ENCODE measurements around the gene SAP30L.

Gene SAP30L

DNA sequence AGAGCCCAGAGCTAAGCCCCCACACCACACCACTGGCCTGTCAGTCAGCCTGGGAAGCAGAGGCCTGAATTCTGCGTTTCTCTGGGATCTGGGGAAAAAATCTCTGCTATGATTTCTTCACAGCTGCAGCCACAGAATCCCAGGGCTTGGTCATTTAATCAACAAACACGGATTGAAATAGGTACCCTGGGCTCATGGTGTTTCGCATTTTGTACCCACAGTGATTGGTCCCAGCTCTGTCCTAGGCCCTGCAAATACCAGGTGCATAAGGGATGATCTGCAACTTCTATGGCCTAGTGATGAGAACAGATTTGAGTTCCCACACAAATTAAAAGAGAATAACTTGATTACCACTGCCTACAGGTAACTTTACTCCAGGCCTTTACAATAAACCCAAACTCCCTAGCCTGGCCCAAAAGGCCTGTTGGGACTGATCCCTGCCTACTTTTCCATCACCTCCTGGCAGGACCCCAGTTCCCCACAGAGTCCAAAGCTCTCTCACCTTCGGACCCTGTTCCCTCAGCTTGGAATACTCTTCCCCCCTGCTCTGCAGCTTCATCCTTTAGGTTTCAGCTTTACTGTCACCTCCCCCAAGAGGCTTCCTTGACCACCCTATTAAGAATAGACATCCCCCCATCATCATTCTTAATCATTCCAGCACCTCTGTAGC lies 14.7 kb upstream of the SAP30L start:
- no peaks in the 10 kb centered on the region for H3K9me3 ChIP-seq
- H3K36me3 ChIP-seq: peaks cover 28% of the 10 kb centered on the region
- TF ChIP-seq, protein P1, sequence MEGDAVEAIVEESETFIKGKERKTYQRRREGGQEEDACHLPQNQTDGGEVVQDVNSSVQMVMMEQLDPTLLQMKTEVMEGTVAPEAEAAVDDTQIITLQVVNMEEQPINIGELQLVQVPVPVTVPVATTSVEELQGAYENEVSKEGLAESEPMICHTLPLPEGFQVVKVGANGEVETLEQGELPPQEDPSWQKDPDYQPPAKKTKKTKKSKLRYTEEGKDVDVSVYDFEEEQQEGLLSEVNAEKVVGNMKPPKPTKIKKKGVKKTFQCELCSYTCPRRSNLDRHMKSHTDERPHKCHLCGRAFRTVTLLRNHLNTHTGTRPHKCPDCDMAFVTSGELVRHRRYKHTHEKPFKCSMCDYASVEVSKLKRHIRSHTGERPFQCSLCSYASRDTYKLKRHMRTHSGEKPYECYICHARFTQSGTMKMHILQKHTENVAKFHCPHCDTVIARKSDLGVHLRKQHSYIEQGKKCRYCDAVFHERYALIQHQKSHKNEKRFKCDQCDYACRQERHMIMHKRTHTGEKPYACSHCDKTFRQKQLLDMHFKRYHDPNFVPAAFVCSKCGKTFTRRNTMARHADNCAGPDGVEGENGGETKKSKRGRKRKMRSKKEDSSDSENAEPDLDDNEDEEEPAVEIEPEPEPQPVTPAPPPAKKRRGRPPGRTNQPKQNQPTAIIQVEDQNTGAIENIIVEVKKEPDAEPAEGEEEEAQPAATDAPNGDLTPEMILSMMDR (IDR thresholded peaks at IDR 0.05): no peak
- H3K27ac ChIP-seq: no peak overlapping the region
- no peaks in the 10 kb centered on the region for H3K27me3 ChIP-seq
- H3K4me1 ChIP-seq (ENCODE audit: control insufficient read depth in 1 of 2, insufficient read depth in 1 of 2, low read depth in 1 of 2, low read length in 1 of 2): no peaks in the 10 kb centered on the region
- no peak overlapping the region for H3K4me3 ChIP-seq (ENCODE audit: low read depth in 1 of 2, low read length in 1 of 2)

DNA sequence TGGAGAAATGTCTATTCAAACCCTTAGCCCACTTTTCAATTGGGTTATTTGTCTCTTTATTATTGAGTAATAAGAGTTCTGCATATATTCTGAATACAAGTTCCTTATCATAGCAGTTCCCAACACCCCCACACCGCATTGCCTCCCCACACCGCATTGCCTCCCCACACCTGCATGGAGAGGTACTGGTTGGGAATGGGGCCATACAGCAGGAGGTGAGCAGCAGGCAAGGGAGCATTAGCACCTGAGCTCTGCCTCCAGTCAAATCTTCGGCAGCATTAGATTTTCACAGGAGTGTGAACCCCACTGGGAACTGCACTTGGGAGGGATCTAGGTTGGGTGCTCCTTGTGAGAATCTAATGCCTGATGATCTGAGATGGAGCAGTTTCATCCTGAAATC lies 10.6 kb upstream of the SAP30L start:
- TF ChIP-seq, protein P1 (IDR thresholded peaks at IDR 0.05): no peak
- no peaks in the 10 kb centered on the region for H3K27me3 ChIP-seq
- H3K27ac ChIP-seq: no peak overlapping the region
- H3K9me3 ChIP-seq: no peaks in the 10 kb centered on the region
- no peaks in the 10 kb centered on the region for H3K4me1 ChIP-seq (ENCODE audit: control insufficient read depth in 1 of 2, insufficient read depth in 1 of 2, low read depth in 1 of 2, low read length in 1 of 2)
- H3K36me3 ChIP-seq: peaks cover 67% of the 10 kb centered on the region
- H3K4me3 ChIP-seq (ENCODE audit: low read depth in 1 of 2, low read length in 1 of 2): no peak overlapping the region

DNA sequence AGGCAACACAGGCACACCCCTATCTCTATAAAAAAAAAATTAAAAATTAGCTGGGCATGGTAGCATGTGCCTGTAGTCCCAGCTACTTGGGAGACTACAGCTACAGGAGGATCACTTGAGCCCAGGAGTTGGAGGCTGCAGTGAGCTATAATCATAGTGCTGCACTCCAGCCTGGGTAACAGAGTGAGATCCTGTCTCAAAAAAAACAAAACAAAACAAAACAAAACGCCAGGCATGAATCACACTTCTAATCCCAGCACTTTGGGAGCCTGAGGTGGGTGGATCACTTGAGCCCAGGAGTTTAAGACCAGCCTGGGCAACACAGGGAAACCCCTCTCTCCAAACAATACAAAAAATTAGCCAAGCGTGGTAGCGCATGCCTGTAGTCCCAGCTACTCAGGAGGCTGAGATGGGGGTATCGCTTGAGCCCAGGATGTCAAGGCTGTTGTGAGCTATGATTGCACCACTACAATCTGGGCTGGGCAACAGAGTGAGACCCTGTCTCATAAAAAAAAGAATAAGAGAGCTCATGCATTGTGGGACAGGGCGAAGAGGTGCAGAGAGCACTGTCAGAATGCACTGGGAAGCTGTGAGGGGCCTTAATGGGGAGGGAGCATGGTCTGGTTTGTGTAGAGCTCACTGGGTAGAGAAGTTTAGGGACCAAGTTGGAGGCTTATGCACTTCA lies 8.4 kb upstream of the SAP30L start:
- H3K27ac ChIP-seq: no peak overlapping the region
- no peaks in the 10 kb centered on the region for H3K9me3 ChIP-seq
- TF ChIP-seq, protein P1 (IDR thresholded peaks at IDR 0.05): no peak
- H3K4me3 ChIP-seq (ENCODE audit: low read depth in 1 of 2, low read length in 1 of 2): no peak overlapping the region
- H3K36me3 ChIP-seq: peaks cover 84% of the 10 kb centered on the region
- H3K27me3 ChIP-seq: no peaks in the 10 kb centered on the region
- H3K4me1 ChIP-seq (ENCODE audit: control insufficient read depth in 1 of 2, insufficient read depth in 1 of 2, low read depth in 1 of 2, low read length in 1 of 2): no peaks in the 10 kb centered on the region

DNA sequence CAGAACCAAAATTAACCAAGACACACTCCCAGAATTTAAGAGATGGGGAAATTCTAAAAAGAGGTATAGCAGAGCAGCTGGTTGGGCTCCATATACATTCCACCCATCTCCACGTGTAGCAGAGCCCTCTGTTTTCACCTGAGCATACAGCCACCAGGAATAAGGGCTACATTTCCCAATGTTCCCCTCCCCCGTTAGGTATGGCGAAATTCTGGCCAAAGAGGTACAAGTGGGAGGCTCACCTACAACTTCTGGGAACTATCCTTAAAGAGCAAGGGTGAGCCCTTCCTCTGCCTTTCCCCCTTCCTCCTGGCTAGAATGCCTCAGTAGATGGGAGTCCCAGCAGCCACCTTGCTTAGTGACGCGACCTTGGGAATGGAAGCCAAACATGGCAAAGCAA lies 5.3 kb upstream of the SAP30L start:
- peaks cover 72% of the 10 kb centered on the region for H3K36me3 ChIP-seq
- H3K4me1 ChIP-seq (ENCODE audit: control insufficient read depth in 1 of 2, insufficient read depth in 1 of 2, low read depth in 1 of 2, low read length in 1 of 2): peaks cover 13 to 17% of the 10 kb centered on the region in 2 experiments
- no peaks in the 10 kb centered on the region for H3K27me3 ChIP-seq
- TF ChIP-seq, protein P1 (IDR thresholded peaks at IDR 0.05): no peak
- no peak overlapping the region for H3K4me3 ChIP-seq (ENCODE audit: low read depth in 1 of 2, low read length in 1 of 2)
- H3K27ac ChIP-seq: no peak overlapping the region
- no peaks in the 10 kb centered on the region for H3K9me3 ChIP-seq

DNA sequence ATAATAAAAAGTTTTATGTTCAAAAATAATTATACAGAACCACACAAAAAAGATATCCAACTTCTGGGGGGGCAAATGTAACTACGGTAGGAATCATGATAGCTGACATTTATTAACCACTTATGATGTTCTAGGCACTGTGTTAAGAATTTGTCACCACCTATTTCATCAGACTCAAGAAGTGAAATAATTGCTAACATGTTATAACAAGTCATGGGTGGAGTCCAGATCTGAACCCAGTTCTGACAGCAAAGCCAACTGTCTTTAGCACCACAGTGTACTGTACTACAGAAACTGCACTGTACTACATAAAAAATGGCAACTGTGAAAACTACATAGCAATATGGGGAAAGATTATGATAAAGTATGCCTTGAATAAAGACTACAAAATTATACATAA lies 3.0 kb upstream of the SAP30L start:
- H3K27ac ChIP-seq: no peak overlapping the region
- no peaks in the 10 kb centered on the region for H3K27me3 ChIP-seq
- no peaks in the 10 kb centered on the region for H3K9me3 ChIP-seq
- TF ChIP-seq, protein P1 (IDR thresholded peaks at IDR 0.05): no peak
- peaks cover 25 to 28% of the 10 kb centered on the region in 2 experiments for H3K4me1 ChIP-seq (ENCODE audit: control insufficient read depth in 1 of 2, insufficient read depth in 1 of 2, low read depth in 1 of 2, low read length in 1 of 2)
- H3K36me3 ChIP-seq: peaks cover 51% of the 10 kb centered on the region
- no peak overlapping the region for H3K4me3 ChIP-seq (ENCODE audit: low read depth in 1 of 2, low read length in 1 of 2)

All from neutrophil (primary cell).